Activated naive CD8-positive, alpha-beta T cell treated with anti-CD3 and anti-CD28 coated beads, Interleukin-2, amount 50 U/mL, for 24 hours (primary cell): ENCODE data around the gene CDK6.
A peak's percentile ranks its signal among the peaks of the same experiment; 100 is the strongest.
"Not testable (repeated sequence)": the region's sequence is repeated elsewhere in the genome, so short reads cannot be mapped to it uniquely, and the experiment has no call there.

ENCODE experiments used
- ATAC-seq: fragments of 150-1000 bp; cut with Tn5 transposase; one replicate; pipeline ENCODE4 v1.10.0; 2021
- DNase-seq: peaks from one replicate; pipeline ENCODE4 v3.0.0; 2021
- H3K27ac Mint-ChIP-seq: one replicate; pipeline ENCODE4 v1.8.0; 2021; ENCODE audit warnings: mild to moderate bottlenecking, mixed read lengths
- H3K27me3 Mint-ChIP-seq: one replicate; pipeline ENCODE4 v1.8.0; 2021; ENCODE audit warnings: mixed read lengths
- H3K36me3 Mint-ChIP-seq: one replicate; pipeline ENCODE4 v1.8.0; 2021; ENCODE audit warnings: low read depth, mixed read lengths
- H3K4me1 Mint-ChIP-seq: one replicate; pipeline ENCODE4 v1.8.0; 2021; ENCODE audit warnings: mixed read lengths
- H3K4me3 Mint-ChIP-seq: one replicate; pipeline ENCODE4 v1.8.0; 2021; ENCODE audit warnings: mild to moderate bottlenecking, moderate library complexity, mixed read lengths
- H3K9me3 Mint-ChIP-seq: one replicate; pipeline ENCODE4 v1.8.0; 2021; ENCODE audit warnings: mixed read lengths

The CDK6 gene

GRCh38 chr7:92758796-92759431 lies 77.5 kb downstream of the CDK6 start:
- Mint-ChIP-seq H3K4me1 (peaks cover 44% of the 10 kb centered on the region), H3K27ac (no peak overlapping the region), H3K36me3 (peaks cover 75% of the 10 kb centered on the region), H3K9me3 (no peaks in the 10 kb centered on the region), H3K4me3 (no peak overlapping the region), H3K27me3 (no peaks in the 10 kb centered on the region)
- ATAC-seq = no peak
- DNase-seq = no peak

- Mint-ChIP-seq H3K36me3 (peaks cover 78% of the 10 kb centered on the region), H3K4me1 (peaks cover 50% of the 10 kb centered on the region)
- not testable (repeated sequence) for H3K9me3 Mint-ChIP-seq, H3K27me3 Mint-ChIP-seq, ATAC-seq, H3K4me3 Mint-ChIP-seq, DNase-seq, H3K27ac Mint-ChIP-seq
Measured at GRCh38 chr7:92757311-92757910, 79.0 kb downstream of the CDK6 start.

DNA sequence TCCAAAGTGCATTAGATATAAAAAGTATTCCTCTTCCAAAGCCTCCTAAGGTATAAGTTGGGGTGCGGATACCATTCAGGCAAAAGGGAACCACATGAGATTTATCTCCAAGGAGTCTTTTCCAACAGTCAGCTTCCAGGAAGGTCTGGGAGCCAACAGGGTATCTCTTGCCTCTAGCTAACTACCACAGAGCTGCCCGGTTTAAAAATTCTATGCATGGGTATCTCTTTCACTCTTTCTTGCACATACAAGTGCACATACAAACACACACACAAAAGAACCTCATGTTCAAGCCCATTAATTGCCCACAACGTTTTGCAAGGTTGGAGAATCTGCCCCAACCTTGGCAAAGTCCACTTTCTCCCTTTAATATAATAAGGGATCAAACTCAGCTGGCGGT lies 80.7 kb downstream of the CDK6 start:
- H3K9me3 Mint-ChIP-seq = no peaks in the 10 kb centered on the region
- peaks cover 77% of the 10 kb centered on the region for H3K36me3 Mint-ChIP-seq
- H3K4me1 Mint-ChIP-seq = peaks cover 49% of the 10 kb centered on the region
- DNase-seq (no peak), ATAC-seq (no peak)
- no peaks in the 10 kb centered on the region for H3K27me3 Mint-ChIP-seq
- no peak overlapping the region for H3K27ac Mint-ChIP-seq
- H3K4me3 Mint-ChIP-seq = no peak overlapping the region

DNA sequence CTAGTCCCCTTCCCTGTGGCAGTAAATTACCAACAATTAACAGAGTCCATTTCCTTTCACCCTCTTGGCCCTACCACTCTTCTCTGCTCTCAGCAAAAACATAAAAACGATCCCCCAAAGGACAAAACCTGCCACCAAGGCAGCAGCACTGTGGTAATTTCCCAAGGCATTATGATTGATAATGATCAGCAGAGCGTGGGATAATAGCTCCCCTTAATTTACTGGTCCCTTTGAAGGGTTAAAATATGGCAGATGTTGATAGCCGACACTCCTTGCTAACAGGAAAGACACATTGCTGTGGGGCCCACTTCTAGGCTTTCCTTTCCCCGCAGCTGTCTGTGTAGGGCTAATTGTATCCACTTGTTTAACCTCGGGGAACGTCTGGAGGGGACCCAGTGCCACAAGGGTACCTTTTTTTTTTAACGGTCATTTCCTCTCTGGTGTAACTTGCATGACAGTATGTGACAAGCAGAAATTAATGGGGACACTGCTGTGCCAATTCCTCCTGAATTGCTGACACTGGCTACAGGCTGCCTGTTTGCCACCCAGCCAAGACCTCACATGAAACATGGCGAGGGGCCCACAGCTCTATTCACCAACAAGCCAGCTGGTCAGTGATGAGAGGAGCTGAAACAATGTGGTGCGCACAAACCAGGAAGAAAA lies 81.3 kb downstream of the CDK6 start:
- Mint-ChIP-seq H3K9me3 (no peaks in the 10 kb centered on the region), H3K27me3 (no peaks in the 10 kb centered on the region), H3K4me1 (peaks cover 54% of the 10 kb centered on the region), H3K27ac (peak overlapping the region; percentile 19), H3K36me3 (peaks cover 78% of the 10 kb centered on the region), H3K4me3 (no peak overlapping the region)
- DNase-seq (no peak), ATAC-seq (no peak)

DNA sequence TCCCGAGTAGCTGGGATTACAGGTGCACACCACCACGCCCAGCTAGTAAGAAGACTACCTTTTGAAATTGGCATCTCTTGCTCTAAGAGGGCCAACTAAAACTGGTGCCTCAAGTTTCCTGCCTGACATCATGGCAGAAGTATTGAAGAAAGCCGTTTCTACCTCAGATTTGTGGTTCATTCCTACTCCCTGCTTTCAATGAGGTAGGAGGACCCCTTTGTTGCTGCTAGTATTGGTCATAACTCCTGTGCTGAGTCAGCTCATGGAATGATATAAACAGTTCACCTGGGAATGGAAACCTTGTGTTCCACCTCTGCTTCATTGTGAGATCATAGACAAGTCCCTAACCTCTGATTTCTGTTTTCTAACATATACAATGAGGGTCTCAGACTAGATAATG lies 82.8 kb downstream of the CDK6 start:
- peaks cover 74% of the 10 kb centered on the region for H3K36me3 Mint-ChIP-seq
- H3K27me3 Mint-ChIP-seq = no peaks in the 10 kb centered on the region
- H3K4me3 Mint-ChIP-seq = no peak overlapping the region
- DNase-seq = no peak
- no peaks in the 10 kb centered on the region for H3K9me3 Mint-ChIP-seq
- ATAC-seq = peak; percentile 40
- peaks cover 62% of the 10 kb centered on the region for H3K4me1 Mint-ChIP-seq
- H3K27ac Mint-ChIP-seq = no peak overlapping the region

GRCh38 chr7:92751902-92752901 lies 84.2 kb downstream of the CDK6 start:
- H3K4me1 Mint-ChIP-seq = peaks cover 70% of the 10 kb centered on the region

GRCh38 chr7:92750946-92751345 lies 85.4 kb downstream of the CDK6 start:
- no peak for ATAC-seq
- Mint-ChIP-seq H3K4me3 (no peak overlapping the region), H3K27me3 (no peaks in the 10 kb centered on the region), H3K27ac (no peak overlapping the region), H3K9me3 (peaks cover 1% of the 10 kb centered on the region), H3K4me1 (peaks cover 70% of the 10 kb centered on the region), H3K36me3 (peaks cover 67% of the 10 kb centered on the region)
- DNase-seq = no peak

More at GRCh38 chr7:92751902-92752901, 84.2 kb downstream of the CDK6 start:
- ATAC-seq (peak; percentile 75), DNase-seq (no peak)
- Mint-ChIP-seq H3K4me3 (no peak overlapping the region), H3K9me3 (no peaks in the 10 kb centered on the region), H3K27ac (peak overlapping the region; percentile 20), H3K27me3 (no peaks in the 10 kb centered on the region), H3K36me3 (peaks cover 71% of the 10 kb centered on the region)

GRCh38 chr7:92750447-92750839 lies 85.9 kb downstream of the CDK6 start:
- Mint-ChIP-seq H3K9me3 (peaks cover 6% of the 10 kb centered on the region), H3K4me1 (peaks cover 71% of the 10 kb centered on the region), H3K27ac (no peak overlapping the region), H3K4me3 (no peak overlapping the region), H3K27me3 (no peaks in the 10 kb centered on the region), H3K36me3 (peaks cover 68% of the 10 kb centered on the region)
- no peak for DNase-seq
- no peak for ATAC-seq

DNA sequence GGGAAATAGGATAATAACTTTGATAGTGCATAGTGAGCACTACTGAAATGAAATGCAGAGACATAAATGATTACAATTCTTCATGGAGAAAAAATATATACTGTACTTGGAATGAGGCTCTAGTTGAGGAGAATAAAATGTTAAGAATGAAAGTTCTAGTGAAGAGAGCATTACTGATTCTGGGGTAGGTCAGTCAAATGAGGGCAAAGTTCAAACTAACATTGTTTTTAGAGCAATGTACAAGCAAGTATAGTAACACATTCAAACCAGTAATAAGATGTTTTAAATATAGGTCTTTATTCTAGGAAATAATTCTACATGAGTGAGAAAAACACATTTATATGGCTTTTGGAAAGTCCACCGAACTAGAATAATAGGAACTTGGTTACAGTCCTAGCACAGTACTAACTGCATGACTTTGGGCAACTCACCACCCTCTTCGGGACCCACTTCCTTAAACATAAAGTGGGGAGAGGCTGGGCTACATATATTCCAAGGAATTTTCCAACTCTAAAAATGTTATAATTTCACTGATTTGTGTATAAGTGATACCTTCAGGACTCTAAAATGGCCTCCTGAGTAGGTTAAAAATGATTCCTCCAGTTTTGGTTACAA lies 86.4 kb downstream of the CDK6 start:
- Mint-ChIP-seq H3K9me3 (peaks cover 6% of the 10 kb centered on the region), H3K4me3 (no peak overlapping the region), H3K36me3 (peaks cover 67% of the 10 kb centered on the region), H3K27ac (peak overlapping the region; percentile 16), H3K4me1 (peaks cover 66% of the 10 kb centered on the region), H3K27me3 (no peaks in the 10 kb centered on the region)
- DNase-seq (no peak), ATAC-seq (no peak)

GRCh38 chr7:92749327-92749755 lies 87.0 kb downstream of the CDK6 start:
- Mint-ChIP-seq H3K9me3 (peaks cover 6% of the 10 kb centered on the region), H3K27ac (peak overlapping the region; percentile 16), H3K4me1 (peaks cover 65% of the 10 kb centered on the region), H3K36me3 (peaks cover 66% of the 10 kb centered on the region), H3K27me3 (no peaks in the 10 kb centered on the region), H3K4me3 (no peak overlapping the region)
- ATAC-seq = no peak
- no peak for DNase-seq

DNA sequence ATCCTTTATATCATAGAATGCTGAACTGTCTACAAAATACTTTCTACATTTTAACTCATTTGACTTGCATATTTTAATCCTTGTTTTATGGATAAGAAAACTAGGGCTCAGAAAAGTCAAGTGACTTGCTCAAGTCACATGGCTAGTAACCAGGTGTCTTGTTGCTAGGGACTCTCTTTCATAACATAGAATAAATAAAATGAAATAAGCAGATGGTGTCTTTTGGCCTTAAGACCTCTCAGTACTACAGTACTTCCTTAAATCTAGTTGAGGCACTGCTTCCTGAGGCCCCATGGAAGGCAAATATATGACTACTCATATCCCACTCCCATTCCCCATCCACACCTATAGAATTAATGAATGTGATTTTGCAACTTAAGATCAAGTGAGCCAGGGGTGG lies 87.9 kb downstream of the CDK6 start:
- Mint-ChIP-seq H3K27me3 (no peaks in the 10 kb centered on the region), H3K4me1 (peaks cover 65% of the 10 kb centered on the region), H3K9me3 (peaks cover 14% of the 10 kb centered on the region), H3K27ac (no peak overlapping the region), H3K36me3 (peaks cover 66% of the 10 kb centered on the region), H3K4me3 (no peak overlapping the region)
- ATAC-seq (no peak), DNase-seq (no peak)

GRCh38 chr7:92747041-92747835 lies 89.1 kb downstream of the CDK6 start:
- no peaks in the 10 kb centered on the region for H3K27me3 Mint-ChIP-seq
- H3K27ac Mint-ChIP-seq = peak overlapping the region; percentile 13
- H3K9me3 Mint-ChIP-seq = peaks cover 16% of the 10 kb centered on the region
- no peak overlapping the region for H3K4me3 Mint-ChIP-seq
- H3K36me3 Mint-ChIP-seq = peaks cover 68% of the 10 kb centered on the region
- DNase-seq = no peak
- peaks cover 65% of the 10 kb centered on the region for H3K4me1 Mint-ChIP-seq
- no peak for ATAC-seq

- Mint-ChIP-seq H3K36me3 (peaks cover 60% of the 10 kb centered on the region), H3K4me1 (peaks cover 66% of the 10 kb centered on the region), H3K27ac (no peak overlapping the region)
Measured at GRCh38 chr7:92745241-92745640, 91.1 kb downstream of the CDK6 start.

More at GRCh38 chr7:92745241-92745640, 91.1 kb downstream of the CDK6 start:
- Mint-ChIP-seq H3K9me3 (peaks cover 16% of the 10 kb centered on the region), H3K4me3 (no peak overlapping the region), H3K27me3 (no peaks in the 10 kb centered on the region)
- no peak for ATAC-seq
- no peak for DNase-seq
